HCT116 (cell line): ENCODE measurements around the gene ITGB7.

ENCODE experiments used
- CTCF ChIP-seq, 3 experiments: fragments of 200-600 bp in 1 of 3; sonication (generic) in 1 of 3; IDR thresholded peaks in 2 of 3; conservative IDR thresholded peaks in 1 of 3; 2 replicates each; pipeline ENCODE4 v1.5.1; 2012 to 2017; ENCODE audit warnings: low read depth in 2 of 3, low read length in 2 of 3, antibody characterized with exemption in 1 of 3, borderline replicate concordance in 1 of 3, control low read depth in 1 of 3, mild to moderate bottlenecking in 1 of 3, mixed read lengths in 1 of 3, mixed run types in 1 of 3, moderate library complexity in 1 of 3; ENCODE audit not compliant: insufficient read depth in 1 of 3
- ELF1 ChIP-seq: IDR thresholded peaks from 2 replicates; pipeline ENCODE4 v1.6.1; 2012; ENCODE audit warnings: low read depth, borderline replicate concordance
- POLR2A ChIP-seq: IDR thresholded peaks from 2 replicates; pipeline ENCODE4 v1.7.0; 2011; ENCODE audit warnings: borderline replicate concordance; ENCODE audit not compliant: insufficient read depth, insufficient read length; ENCODE audit errors: extremely low read depth
- RAD21 ChIP-seq: IDR thresholded peaks from 2 replicates; pipeline ENCODE4 v1.6.1; 2012; ENCODE audit warnings: low read depth, mild to moderate bottlenecking
- REST ChIP-seq: IDR thresholded peaks from 2 replicates; pipeline ENCODE4 v1.6.1; 2012; ENCODE audit warnings: low read depth

GRCh38 chr12:53214687-53215455, 7.8 kb upstream of the ITGB7 start:
- no peak for TF ChIP-seq ELF1
- no peak for TF ChIP-seq REST
- TF ChIP-seq RAD21: no peak
- no peak for TF ChIP-seq POLR2A
- no peak for TF ChIP-seq CTCF (IDR thresholded peaks at IDR 0.05 in 2 of 3, conservative IDR thresholded peaks at IDR 0.05 in 1 of 3; ENCODE audit: borderline replicate concordance in 1 of 3, insufficient read depth in 1 of 3, low read depth in 2 of 3, low read length in 2 of 3)
